Right lung (tissue), 5 donors: Measurements from ENCODE around the gene HIBADH. TPM values are rescaled to one million over a fixed set of nuclear protein-coding genes. Genes with fewer than 3 reads are reported as not detected.
"Not testable (repeated sequence)": the region's sequence is repeated elsewhere in the genome, so short reads cannot be mapped to it uniquely, and the experiment has no call there.

Experiments
- DNase-seq, 2 donors: peaks; one replicate each; pipeline ENCODE4 v3.0.0-alpha.2; 2013
- polyA plus RNA-seq, 5 donors: library from polyadenylated mRNA; unstranded; fragments of 120-200 nt; gene quantifications; one replicate each; pipeline versions ENCODE4 v1.2.1 to v1.2.3, GENCODE V29; 2013; ENCODE audit warnings: inconsistent platforms in 1 of 5, low replicate concordance in 1 of 5; ENCODE audit not compliant: insufficient read length in 5 of 5, insufficient read depth in 1 of 5

The HIBADH gene
- polyA plus RNA-seq, 5 donors, result 43.9 to 64.0 (median 57.5) TPM

GRCh38 chr7:27685209-27685608, 22.5 kb upstream of the HIBADH start:
- no peak for DNase-seq

GRCh38 chr7:27684491-27684890, 21.8 kb upstream of the HIBADH start:
- DNase-seq, result no peak

- no peak for DNase-seq
Measured at GRCh38 chr7:27680610-27681009, 17.9 kb upstream of the HIBADH start.

- no peak for DNase-seq
Measured at GRCh38 chr7:27678617-27679260, 16.1 kb upstream of the HIBADH start.

GRCh38 chr7:27677912-27678612, 15.4 kb upstream of the HIBADH start:
- no peak for DNase-seq

- DNase-seq, result not testable (repeated sequence)
Measured at GRCh38 chr7:27674126-27674525, 11.4 kb upstream of the HIBADH start.

GRCh38 chr7:27671675-27672074, 9.0 kb upstream of the HIBADH start:
- no peak for DNase-seq

GRCh38 chr7:27670676-27671075, 8.0 kb upstream of the HIBADH start:
- DNase-seq, result no peak

- DNase-seq, result no peak
Measured at GRCh38 chr7:27670177-27670576, 7.5 kb upstream of the HIBADH start.

GRCh38 chr7:27665531-27665930, 2.8 kb upstream of the HIBADH start:
- DNase-seq, result no peak

- DNase-seq, result no peak
Measured at GRCh38 chr7:27663989-27664331, 1.3 kb upstream of the HIBADH start.

GRCh38 chr7:27661811-27662489, 733 bp downstream of the HIBADH start:
- no peak for DNase-seq

- no peak for DNase-seq
Measured at GRCh38 chr7:27656724-27657123, 6.0 kb downstream of the HIBADH start.

- DNase-seq, result no peak
Measured at GRCh38 chr7:27655184-27655583, 7.5 kb downstream of the HIBADH start.

- DNase-seq, result no peak
Measured at GRCh38 chr7:27652518-27652917, 10.2 kb downstream of the HIBADH start.

GRCh38 chr7:27651702-27652101, 11.0 kb downstream of the HIBADH start:
- DNase-seq, result no peak

- no peak for DNase-seq
Measured at GRCh38 chr7:27650283-27650682, 12.4 kb downstream of the HIBADH start.

GRCh38 chr7:27647489-27647888, 15.2 kb downstream of the HIBADH start:
- DNase-seq, result no peak

- DNase-seq, result no peak
Measured at GRCh38 chr7:27647046-27647445, 15.6 kb downstream of the HIBADH start.

- no peak for DNase-seq
Measured at GRCh38 chr7:27642271-27642670, 20.4 kb downstream of the HIBADH start.

GRCh38 chr7:27641581-27642230, 21.0 kb downstream of the HIBADH start:
- no peak for DNase-seq

GRCh38 chr7:27640884-27641574, 21.7 kb downstream of the HIBADH start:
- DNase-seq, result peak; percentile 66 to 68
